Putamen (tissue), 1 donor: ENCODE measurements around the gene GFPT2.

Experiments used
- DNase-seq: peaks from one replicate; pipeline ENCODE4 v3.0.0-alpha.2; 2016; ENCODE audit warnings: low spot score

Gene GFPT2

GRCh38 chr5:180274695-180275094 is 78.4 kb downstream of the GFPT2 start:
- no peak for DNase-seq

DNA sequence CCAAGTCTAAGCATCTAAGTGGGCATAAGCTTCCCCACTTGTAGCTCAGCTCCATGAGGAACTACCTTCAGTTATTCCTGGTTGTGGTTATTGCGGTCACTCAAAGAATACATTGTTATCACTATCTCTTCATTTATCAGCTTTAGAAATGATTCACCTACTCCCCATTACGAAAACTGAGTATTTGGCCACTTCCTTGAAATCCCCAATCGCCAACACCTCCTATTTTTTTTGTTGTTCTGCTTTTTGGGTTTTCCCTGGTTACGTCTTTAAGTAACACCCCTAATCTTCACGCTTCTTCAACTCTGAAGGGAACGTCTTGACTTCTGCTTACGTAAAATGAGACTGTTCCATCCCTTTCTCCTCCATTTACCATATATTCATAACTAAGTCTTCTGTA is 81.9 kb downstream of the GFPT2 start:
- DNase-seq, result no peak

DNA sequence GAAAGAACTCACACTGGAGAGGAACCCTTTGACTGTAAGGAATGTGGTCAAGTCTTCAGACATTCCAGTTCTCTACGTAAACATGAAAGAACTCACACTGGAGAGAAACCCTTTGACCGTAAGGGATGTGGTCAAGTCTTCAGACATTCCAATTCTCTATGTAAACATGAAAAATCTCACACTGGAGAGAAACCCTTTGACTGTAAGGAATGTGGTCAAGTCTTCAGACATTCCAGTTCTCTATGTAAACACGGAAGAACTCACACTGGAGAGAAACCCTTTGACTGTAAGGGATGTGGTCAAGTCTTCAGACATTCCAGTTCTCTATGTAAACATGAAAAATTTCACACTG is 93.9 kb downstream of the GFPT2 start:
- DNase-seq, result no peak

DNA sequence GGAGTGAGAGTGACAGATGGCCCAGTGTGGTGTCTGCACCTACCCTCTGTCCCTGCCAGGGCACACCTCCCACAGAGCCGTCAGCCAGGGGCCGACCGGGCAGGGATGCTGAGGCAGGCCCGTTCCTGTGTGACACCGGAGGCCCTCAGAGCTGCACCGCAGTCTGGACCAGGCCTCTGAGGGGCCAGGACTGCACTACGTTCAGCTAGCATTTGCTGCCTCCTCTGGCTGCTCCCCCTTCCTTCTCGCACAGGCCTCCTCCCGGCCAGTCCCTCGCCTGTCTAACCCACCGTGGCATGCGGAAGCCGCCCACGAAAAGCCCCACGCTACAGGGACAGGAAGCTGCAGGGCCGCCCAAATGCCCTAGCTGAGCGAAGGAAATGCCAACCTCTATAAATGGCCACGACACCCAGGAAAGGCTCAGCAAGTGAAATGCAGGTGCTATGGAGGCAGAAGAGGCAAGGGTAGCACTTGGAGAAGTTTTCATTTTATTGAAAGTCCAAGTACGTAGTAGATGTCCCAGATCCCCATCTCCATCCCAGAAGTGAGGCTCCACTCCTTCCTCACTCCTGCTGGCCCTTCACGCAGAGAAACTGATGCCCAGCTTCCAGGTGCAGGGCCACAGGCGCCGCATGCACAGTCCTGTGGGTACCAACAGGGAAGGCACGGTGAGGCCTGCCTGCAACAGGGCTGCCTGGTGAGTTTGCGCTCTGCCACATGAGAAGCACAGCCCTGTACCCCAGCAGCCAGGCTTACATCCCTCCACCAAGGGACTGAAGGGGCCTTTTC is 99.9 kb downstream of the GFPT2 start:
- no peak for DNase-seq

GRCh38 chr5:180251887-180252286 is 101.2 kb downstream of the GFPT2 start:
- no peak for DNase-seq

GRCh38 chr5:180251141-180251540 is 102.0 kb downstream of the GFPT2 start:
- DNase-seq, result no peak
